ENCODE measurements around the gene ZC3H4.

- TF ChIP-seq CTCF (IDR thresholded peaks at IDR 0.05) (no peak), POLR2A (IDR thresholded peaks at IDR 0.05) (no peak), EP300 (IDR thresholded peaks at IDR 0.05) (no peak)
Observed at GRCh38 chr19:47028195-47028601, 85.4 kb downstream of the ZC3H4 start.
